Uterus (tissue), 4 donors: ENCODE results near the gene SHMT1. TPM values are rescaled to one million over a fixed set of nuclear protein-coding genes. Genes with fewer than 3 reads are reported as not detected.

Experiments
- DNase-seq, 2 donors: peaks; one replicate each; pipeline ENCODE4 v3.0.0-alpha.2; 2019 to 2020
- H3K27ac ChIP-seq, 2 donors: fragments of 200-600 bp; sonication (generic); 1 replicate in 1 of 2; 2 replicates in 1 of 2; pipeline ENCODE4 v1.5.1; 2016 to 2018
- H3K27me3 ChIP-seq, 2 donors: fragments of 200-600 bp; sonication (generic); one replicate each; pipeline ENCODE4 v1.5.1; 2018 to 2019; ENCODE audit warnings: control low read depth in 1 of 2
- H3K36me3 ChIP-seq, 2 donors: fragments of 200-600 bp; sonication (generic); one replicate each; pipeline ENCODE4 v1.5.1; 2019; ENCODE audit warnings: control low read depth in 1 of 2
- H3K4me1 ChIP-seq, 2 donors: fragments of 200-600 bp; sonication (generic); one replicate each; pipeline ENCODE4 v1.5.1; 2018 to 2019; ENCODE audit warnings: control low read depth in 1 of 2
- H3K4me3 ChIP-seq, 2 donors: fragments of 200-600 bp; sonication (generic); 1 replicate in 1 of 2; 2 replicates in 1 of 2; pipeline ENCODE4 v1.5.1; 2018 to 2019; ENCODE audit warnings: mild to moderate bottlenecking in 1 of 2
- H3K9me3 ChIP-seq, 2 donors: fragments of 200-600 bp; sonication (generic); one replicate each; pipeline ENCODE4 v1.5.1; 2019; ENCODE audit warnings: control low read depth in 1 of 2
- CTCF ChIP-seq, 4 experiments: fragments of 200-600 bp in 2 of 4; fragments of 450-650 bp in 2 of 4; sonication (generic) in 2 of 4; IDR thresholded peaks; one replicate each; pipeline ENCODE4 v1.5.1; 2016 to 2019; ENCODE audit warnings: antibody characterized with exemption in 4 of 4, mild to moderate bottlenecking in 2 of 4, moderate library complexity in 1 of 4
- POLR2A ChIP-seq, 2 donors: fragments of 450-650 bp; IDR thresholded peaks; one replicate each; pipeline ENCODE4 v1.6.1; 2016; ENCODE audit warnings: antibody characterized with exemption in 2 of 2, mild to moderate bottlenecking in 1 of 2, moderate library complexity in 1 of 2
- intact Hi-C: fragments of 100-400 bp; cut with DNase I; formaldehyde crosslinking; loops from one replicate; pipeline ENCODE4 v1.15.1; 2023; ENCODE audit warnings: low total_unique reads
- total RNA-seq, 4 donors: library from RNA; depleted of rRNA in 3 of 4; stranded (reverse); fragments of >200 nt in 3 of 4; gene quantifications; one replicate each; pipeline versions ENCODE4 v1.1.0 to v1.2.4, GENCODE V29; 2014 to 2023
- donor health status: DM: yes; HTN: yes; CAD: no.

The SHMT1 gene
- total RNA-seq, 4 donors from 2014 or later = 10.9 to 35.9 (median 31.5) TPM

GRCh38 chr17:18362698-18363100 lies 651 bp downstream of the SHMT1 start:
- H3K27me3 ChIP-seq = no peaks in the 10 kb centered on the region
- TF ChIP-seq CTCF (IDR thresholded peaks at IDR 0.05) (no peak), POLR2A (IDR thresholded peaks at IDR 0.05) (no peak)
- no peaks in the 10 kb centered on the region for H3K4me1 ChIP-seq
- peak; percentile 49 to 51 for DNase-seq
- no peaks in the 10 kb centered on the region for H3K9me3 ChIP-seq
- H3K27ac ChIP-seq = peak overlapping the region; percentile 56 to 80
- peak overlapping the region; percentile 51 to 71 for H3K4me3 ChIP-seq
- intact Hi-C loops = no loop called here
- H3K36me3 ChIP-seq = no peaks in the 10 kb centered on the region

GRCh38 chr17:18361837-18362697 lies 1.3 kb downstream of the SHMT1 start:
- peak overlapping the region; percentile 56 to 80 for H3K27ac ChIP-seq
- TF ChIP-seq POLR2A (IDR thresholded peaks at IDR 0.05) (no peak), CTCF (IDR thresholded peaks at IDR 0.05) (no peak)
- intact Hi-C loops = no loop called here
- peak overlapping the region in 1 of 2 donors; percentile 71 for H3K4me3 ChIP-seq
- DNase-seq = no peak
- H3K36me3 ChIP-seq = no peaks in the 10 kb centered on the region
- H3K27me3 ChIP-seq = no peaks in the 10 kb centered on the region
- no peaks in the 10 kb centered on the region for H3K9me3 ChIP-seq
- no peaks in the 10 kb centered on the region for H3K4me1 ChIP-seq

GRCh38 chr17:18360518-18360917 lies 2.8 kb downstream of the SHMT1 start:
- H3K4me3 ChIP-seq = no peak overlapping the region

GRCh38 chr17:18356624-18357023 lies 6.7 kb downstream of the SHMT1 start:
- no peaks in the 10 kb centered on the region for H3K27me3 ChIP-seq
- H3K4me1 ChIP-seq = no peaks in the 10 kb centered on the region
- H3K9me3 ChIP-seq = no peaks in the 10 kb centered on the region
- H3K27ac ChIP-seq = peak overlapping the region; percentile 19 to 49
- H3K36me3 ChIP-seq = no peaks in the 10 kb centered on the region
- peak; percentile 58 to 69 for DNase-seq
- H3K4me3 ChIP-seq = no peak overlapping the region
- TF ChIP-seq CTCF (IDR thresholded peaks at IDR 0.05) = no peak
- TF ChIP-seq POLR2A (IDR thresholded peaks at IDR 0.05) = no peak
- intact Hi-C loops = no loop called here

More at GRCh38 chr17:18360518-18360917, 2.8 kb downstream of the SHMT1 start:
- intact Hi-C loops = no loop called here
- no peaks in the 10 kb centered on the region for H3K4me1 ChIP-seq
- no peaks in the 10 kb centered on the region for H3K9me3 ChIP-seq
- H3K27me3 ChIP-seq = no peaks in the 10 kb centered on the region
- H3K36me3 ChIP-seq = no peaks in the 10 kb centered on the region
- no peak overlapping the region for H3K27ac ChIP-seq
- DNase-seq = no peak
- no peak for TF ChIP-seq CTCF (IDR thresholded peaks at IDR 0.05)
- no peak for TF ChIP-seq POLR2A (IDR thresholded peaks at IDR 0.05)

GRCh38 chr17:18353541-18353940 lies 9.8 kb downstream of the SHMT1 start:
- Histone ChIP-seq H3K36me3 (no peaks in the 10 kb centered on the region), H3K9me3 (no peaks in the 10 kb centered on the region), H3K27me3 (no peaks in the 10 kb centered on the region), H3K27ac (no peak overlapping the region), H3K4me1 (no peaks in the 10 kb centered on the region), H3K4me3 (no peak overlapping the region)
- intact Hi-C loops = no loop called here
- TF ChIP-seq CTCF (IDR thresholded peaks at IDR 0.05) (no peak), POLR2A (IDR thresholded peaks at IDR 0.05) (no peak)
- DNase-seq = no peak
